ENCODE data around the gene NDUFAF2.

The NDUFAF2 gene

GRCh38 chr5:61059499-61059898 is 114.5 kb downstream of the NDUFAF2 start:
- no peak overlapping the region for H3K4me3 ChIP-seq (ENCODE audit: low read length)

GRCh38 chr5:61069150-61069549 is 124.1 kb downstream of the NDUFAF2 start:
- Histone ChIP-seq H3K79me2 (ENCODE audit: low read length) (no peaks in the 10 kb centered on the region), H3K4me2 (ENCODE audit: low read length) (no peak overlapping the region), H3K4me3 (ENCODE audit: low read length) (no peak overlapping the region), H4K20me1 (ENCODE audit: insufficient read depth, low read length) (no peaks in the 10 kb centered on the region), H3K36me3 (replicated peaks; ENCODE audit: low read depth, low read length) (no peaks in the 10 kb centered on the region), H3K27me3 (ENCODE audit: low read depth, low read length) (no peaks in the 10 kb centered on the region), H2AFZ (ENCODE audit: low read depth, low read length) (no peak overlapping the region), H3K27ac (ENCODE audit: low read length) (no peak overlapping the region), H3K4me1 (ENCODE audit: low read length) (no peaks in the 10 kb centered on the region), H3K9ac (ENCODE audit: low read length) (no peak overlapping the region), H3K9me3 (ENCODE audit: insufficient read depth, low read length) (no peaks in the 10 kb centered on the region)
- TF ChIP-seq EZH2phosphoT487 (IDR thresholded peaks at IDR 0.05; ENCODE audit: low read depth), result no peak
- TF ChIP-seq, protein P1, sequence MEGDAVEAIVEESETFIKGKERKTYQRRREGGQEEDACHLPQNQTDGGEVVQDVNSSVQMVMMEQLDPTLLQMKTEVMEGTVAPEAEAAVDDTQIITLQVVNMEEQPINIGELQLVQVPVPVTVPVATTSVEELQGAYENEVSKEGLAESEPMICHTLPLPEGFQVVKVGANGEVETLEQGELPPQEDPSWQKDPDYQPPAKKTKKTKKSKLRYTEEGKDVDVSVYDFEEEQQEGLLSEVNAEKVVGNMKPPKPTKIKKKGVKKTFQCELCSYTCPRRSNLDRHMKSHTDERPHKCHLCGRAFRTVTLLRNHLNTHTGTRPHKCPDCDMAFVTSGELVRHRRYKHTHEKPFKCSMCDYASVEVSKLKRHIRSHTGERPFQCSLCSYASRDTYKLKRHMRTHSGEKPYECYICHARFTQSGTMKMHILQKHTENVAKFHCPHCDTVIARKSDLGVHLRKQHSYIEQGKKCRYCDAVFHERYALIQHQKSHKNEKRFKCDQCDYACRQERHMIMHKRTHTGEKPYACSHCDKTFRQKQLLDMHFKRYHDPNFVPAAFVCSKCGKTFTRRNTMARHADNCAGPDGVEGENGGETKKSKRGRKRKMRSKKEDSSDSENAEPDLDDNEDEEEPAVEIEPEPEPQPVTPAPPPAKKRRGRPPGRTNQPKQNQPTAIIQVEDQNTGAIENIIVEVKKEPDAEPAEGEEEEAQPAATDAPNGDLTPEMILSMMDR (IDR thresholded peaks at IDR 0.05; ENCODE audit: low read depth, low read length), result no peak

More at GRCh38 chr5:61059499-61059898, 114.5 kb downstream of the NDUFAF2 start:
- TF ChIP-seq, protein P1 (IDR thresholded peaks at IDR 0.05; ENCODE audit: low read depth, low read length), result no peak
- TF ChIP-seq EZH2phosphoT487 (IDR thresholded peaks at IDR 0.05; ENCODE audit: low read depth), result no peak
- H3K4me1 ChIP-seq (ENCODE audit: low read length), result no peaks in the 10 kb centered on the region
- no peak overlapping the region for H3K9ac ChIP-seq (ENCODE audit: low read length)
- no peaks in the 10 kb centered on the region for H3K36me3 ChIP-seq (replicated peaks; ENCODE audit: low read depth, low read length)
- no peak overlapping the region for H3K4me2 ChIP-seq (ENCODE audit: low read length)
- H4K20me1 ChIP-seq (ENCODE audit: insufficient read depth, low read length), result no peaks in the 10 kb centered on the region
- H3K27me3 ChIP-seq (ENCODE audit: low read depth, low read length), result no peaks in the 10 kb centered on the region
- no peaks in the 10 kb centered on the region for H3K79me2 ChIP-seq (ENCODE audit: low read length)
- H2AFZ ChIP-seq (ENCODE audit: low read depth, low read length), result no peak overlapping the region
- no peak overlapping the region for H3K27ac ChIP-seq (ENCODE audit: low read length)
- H3K9me3 ChIP-seq (ENCODE audit: insufficient read depth, low read length), result no peaks in the 10 kb centered on the region

DNA sequence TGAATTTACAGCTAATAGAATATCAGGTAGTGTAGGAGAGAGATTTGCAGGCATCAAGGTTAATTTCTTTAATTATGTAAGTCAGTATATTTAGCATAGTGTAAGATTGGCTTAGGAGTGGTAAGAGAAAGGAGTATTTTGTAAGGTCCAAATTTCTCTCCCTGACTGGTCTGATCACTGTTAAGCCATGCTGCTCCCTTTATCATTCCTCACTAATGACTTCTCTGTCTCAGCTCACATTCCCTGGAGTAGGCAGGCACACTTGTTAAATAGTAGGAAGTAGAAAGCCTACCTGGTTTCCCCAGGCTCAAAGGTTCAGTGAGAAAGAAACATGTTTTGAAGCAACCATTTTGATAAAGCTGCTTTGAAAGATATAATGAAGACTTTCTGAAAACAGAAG is 126.5 kb downstream of the NDUFAF2 start:
- Histone ChIP-seq H3K4me3 (ENCODE audit: low read length) (no peak overlapping the region), H3K79me2 (ENCODE audit: low read length) (no peaks in the 10 kb centered on the region), H3K27ac (ENCODE audit: low read length) (no peak overlapping the region), H3K9ac (ENCODE audit: low read length) (no peak overlapping the region), H2AFZ (ENCODE audit: low read depth, low read length) (no peak overlapping the region), H3K9me3 (ENCODE audit: insufficient read depth, low read length) (no peaks in the 10 kb centered on the region), H3K4me1 (ENCODE audit: low read length) (no peaks in the 10 kb centered on the region), H4K20me1 (ENCODE audit: insufficient read depth, low read length) (no peaks in the 10 kb centered on the region), H3K36me3 (replicated peaks; ENCODE audit: low read depth, low read length) (no peaks in the 10 kb centered on the region), H3K27me3 (ENCODE audit: low read depth, low read length) (no peaks in the 10 kb centered on the region), H3K4me2 (ENCODE audit: low read length) (no peak overlapping the region)
- TF ChIP-seq, protein P1 (IDR thresholded peaks at IDR 0.05; ENCODE audit: low read depth, low read length), result no peak
- TF ChIP-seq EZH2phosphoT487 (IDR thresholded peaks at IDR 0.05; ENCODE audit: low read depth), result no peak

DNA sequence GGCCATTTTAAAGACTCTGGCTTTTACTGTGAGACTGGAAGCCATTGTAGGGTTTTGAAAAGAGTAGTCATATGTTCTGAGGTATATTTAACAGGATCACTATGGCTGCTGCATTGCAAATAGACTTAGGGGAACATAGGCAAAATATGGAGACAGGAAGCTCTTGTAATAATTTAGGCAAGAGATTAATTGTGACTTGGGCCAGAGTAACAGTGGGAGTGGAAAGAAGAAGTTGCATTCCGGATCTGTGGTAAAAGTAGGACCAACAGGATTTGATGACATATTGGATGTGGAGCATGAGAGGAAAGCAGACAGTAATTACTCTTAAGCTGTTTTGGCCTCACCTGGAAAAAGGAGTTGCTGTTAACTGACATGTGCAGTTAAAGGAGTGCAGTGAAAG is 131.6 kb downstream of the NDUFAF2 start:
- H3K4me2 ChIP-seq (ENCODE audit: low read length), result no peak overlapping the region
- no peaks in the 10 kb centered on the region for H3K79me2 ChIP-seq (ENCODE audit: low read length)
- no peaks in the 10 kb centered on the region for H3K27me3 ChIP-seq (ENCODE audit: low read depth, low read length)
- no peaks in the 10 kb centered on the region for H3K36me3 ChIP-seq (replicated peaks; ENCODE audit: low read depth, low read length)
- TF ChIP-seq EZH2phosphoT487 (IDR thresholded peaks at IDR 0.05; ENCODE audit: low read depth), result no peak
- TF ChIP-seq, protein P1 (IDR thresholded peaks at IDR 0.05; ENCODE audit: low read depth, low read length), result no peak
- no peak overlapping the region for H3K27ac ChIP-seq (ENCODE audit: low read length)
- H4K20me1 ChIP-seq (ENCODE audit: insufficient read depth, low read length), result no peaks in the 10 kb centered on the region
- H3K9me3 ChIP-seq (ENCODE audit: insufficient read depth, low read length), result no peaks in the 10 kb centered on the region
- H3K4me1 ChIP-seq (ENCODE audit: low read length), result no peaks in the 10 kb centered on the region
- H3K4me3 ChIP-seq (ENCODE audit: low read length), result no peak overlapping the region
- no peak overlapping the region for H3K9ac ChIP-seq (ENCODE audit: low read length)
- H2AFZ ChIP-seq (ENCODE audit: low read depth, low read length), result no peak overlapping the region
